A549 (cell line): ENCODE measurements around the gene IGF1R.

Source experiments
- CHD2 ChIP-seq: fragments of 150-350 bp; IDR thresholded peaks from 2 replicates; pipeline ENCODE4 v1.6.1; 2014; ENCODE audit warnings: low read length; ENCODE audit not compliant: partially characterized antibody
- CTCF ChIP-seq: fragments of >200 bp; sonication (Bioruptor Twin); formaldehyde crosslinking; IDR thresholded peaks from 3 replicates; pipeline ENCODE4 v1.5.1; 2016
- ESRRA ChIP-seq: fragments of 150-350 bp; IDR thresholded peaks from 2 replicates; pipeline ENCODE4 v1.6.1; 2014; ENCODE audit warnings: mild to moderate bottlenecking, low read length, borderline replicate concordance
- HDAC2 ChIP-seq: fragments of 200-600 bp; sonication (generic); IDR thresholded peaks from 2 replicates; pipeline ENCODE4 v1.6.1; 2016
- KDM5A ChIP-seq: fragments of 200-600 bp; sonication (generic); IDR thresholded peaks from 2 replicates; pipeline ENCODE4 v1.6.1; 2016; ENCODE audit warnings: antibody characterized with exemption, mild to moderate bottlenecking
- MYC ChIP-seq: IDR thresholded peaks from 2 replicates; pipeline ENCODE4 v1.6.1; 2012; ENCODE audit warnings: mild to moderate bottlenecking, inconsistent platforms, low read length, improper control_type of control experiment, borderline replicate concordance
- POLR2A ChIP-seq: IDR thresholded peaks from 2 replicates; pipeline ENCODE4 v1.6.1; 2012; ENCODE audit warnings: mild to moderate bottlenecking, low read length
- REST ChIP-seq: fragments of 200-600 bp; sonication (generic); IDR thresholded peaks from 2 replicates; pipeline ENCODE4 v1.6.1; 2016; ENCODE audit warnings: antibody characterized with exemption, mild to moderate bottlenecking, moderate library complexity
- SMC3 ChIP-seq: fragments of >200 bp; sonication (Bioruptor Twin); formaldehyde crosslinking; IDR thresholded peaks from 3 replicates; pipeline ENCODE4 v1.6.1; 2018; ENCODE audit warnings: inconsistent platforms
- USF2 ChIP-seq: fragments of 450-650 bp; IDR thresholded peaks from 2 replicates; pipeline ENCODE4 v1.6.1; 2014; ENCODE audit warnings: antibody characterized with exemption

GRCh38 chr15:98654790-98655360, 6.5 kb downstream of the IGF1R start:
- no peak for TF ChIP-seq ESRRA
- no peak for TF ChIP-seq CTCF
- no peak for TF ChIP-seq CHD2
- no peak for TF ChIP-seq SMC3
- TF ChIP-seq REST: no peak
- TF ChIP-seq MYC: no peak
- no peak for TF ChIP-seq USF2
- TF ChIP-seq POLR2A: no peak
- no peak for TF ChIP-seq KDM5A
- no peak for TF ChIP-seq HDAC2
